HG02884 (cell line): ENCODE measurements around the gene ARFGEF3.

Experiments
- ATAC-seq: cut with Tn5 transposase; IDR thresholded peaks from one replicate; pipeline ENCODE4 v1.9.1; 2021; ENCODE audit warnings: mild to moderate bottlenecking, moderate library complexity; ENCODE audit not compliant: unreplicated experiment

The ARFGEF3 gene

DNA sequence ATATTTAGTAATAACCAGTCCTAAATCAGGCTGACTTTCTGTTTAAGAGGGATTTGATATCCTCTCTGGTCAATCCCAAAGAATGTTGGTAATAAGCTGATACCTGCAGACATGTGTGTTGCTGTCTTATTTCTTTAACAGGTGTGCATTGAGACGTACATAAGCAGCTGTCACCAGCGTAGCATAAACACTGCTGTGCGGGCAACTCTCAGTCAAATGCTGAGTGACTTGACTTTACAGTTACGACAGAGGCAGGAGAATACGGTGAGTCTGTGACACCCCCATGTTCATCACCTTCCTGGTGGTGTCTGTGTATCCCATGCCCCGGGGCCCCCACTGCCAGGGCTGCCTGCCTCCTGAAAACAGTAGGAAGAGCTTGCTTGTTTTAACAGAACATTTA lies 76.6 kb downstream of the ARFGEF3 start:
- ATAC-seq, result no peak

DNA sequence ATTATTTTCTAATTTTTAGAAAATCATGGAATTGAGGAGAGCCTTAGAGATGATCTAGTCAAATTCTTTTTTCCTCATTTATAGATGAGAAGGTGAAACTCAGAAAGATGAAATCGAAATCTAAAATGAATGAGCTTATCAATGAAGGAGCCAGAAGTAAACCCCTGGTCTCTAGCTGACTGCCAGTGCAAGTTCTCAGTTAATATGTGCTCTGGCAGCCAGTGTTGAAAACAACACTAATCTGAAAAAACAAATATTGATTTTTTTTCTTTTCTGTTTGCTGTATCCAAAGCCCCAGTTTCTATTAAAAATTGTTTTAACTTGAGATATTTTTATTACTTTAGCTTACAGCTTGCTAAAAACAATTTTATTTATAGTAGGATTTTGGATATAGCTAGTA lies 78.0 kb downstream of the ARFGEF3 start:
- ATAC-seq, result no peak

GRCh38 chr6:138240476-138241245 lies 78.9 kb downstream of the ARFGEF3 start:
- ATAC-seq, result no peak

- ATAC-seq, result no peak
Measured at GRCh38 chr6:138241381-138241780, 79.6 kb downstream of the ARFGEF3 start.

DNA sequence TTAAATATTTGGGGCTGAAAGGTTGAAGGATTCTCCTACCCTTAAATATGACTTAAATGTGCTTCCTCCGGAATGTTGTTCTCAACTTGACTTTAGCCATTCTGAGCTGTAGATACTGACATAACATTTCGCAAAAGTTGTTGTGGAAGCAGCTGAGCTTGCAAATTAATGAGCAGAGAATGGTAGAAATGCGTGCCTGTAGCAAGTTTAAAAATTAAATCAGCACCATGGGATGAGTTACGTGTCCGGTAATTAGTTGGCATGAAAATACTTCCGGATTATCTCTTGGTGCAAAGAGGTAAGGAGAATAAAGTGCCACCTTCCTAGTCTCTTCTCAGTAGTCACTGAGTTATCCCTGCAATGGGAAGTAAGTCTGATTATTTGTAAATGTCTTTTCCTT lies 80.2 kb downstream of the ARFGEF3 start:
- ATAC-seq, result no peak

GRCh38 chr6:138242987-138243592 lies 81.4 kb downstream of the ARFGEF3 start:
- ATAC-seq, result no peak

GRCh38 chr6:138245751-138246150 lies 84.0 kb downstream of the ARFGEF3 start:
- no peak for ATAC-seq

- no peak for ATAC-seq
Measured at GRCh38 chr6:138246650-138247440, 85.1 kb downstream of the ARFGEF3 start.

- no peak for ATAC-seq
Measured at GRCh38 chr6:138248011-138248410, 86.3 kb downstream of the ARFGEF3 start.

GRCh38 chr6:138248878-138249277 lies 87.1 kb downstream of the ARFGEF3 start:
- no peak for ATAC-seq

GRCh38 chr6:138250053-138250452 lies 88.3 kb downstream of the ARFGEF3 start:
- no peak for ATAC-seq

GRCh38 chr6:138250513-138251247 lies 88.9 kb downstream of the ARFGEF3 start:
- ATAC-seq, result no peak

- ATAC-seq, result no peak
Measured at GRCh38 chr6:138253731-138254130, 92.0 kb downstream of the ARFGEF3 start.

- ATAC-seq, result no peak
Measured at GRCh38 chr6:138255443-138255842, 93.7 kb downstream of the ARFGEF3 start.

DNA sequence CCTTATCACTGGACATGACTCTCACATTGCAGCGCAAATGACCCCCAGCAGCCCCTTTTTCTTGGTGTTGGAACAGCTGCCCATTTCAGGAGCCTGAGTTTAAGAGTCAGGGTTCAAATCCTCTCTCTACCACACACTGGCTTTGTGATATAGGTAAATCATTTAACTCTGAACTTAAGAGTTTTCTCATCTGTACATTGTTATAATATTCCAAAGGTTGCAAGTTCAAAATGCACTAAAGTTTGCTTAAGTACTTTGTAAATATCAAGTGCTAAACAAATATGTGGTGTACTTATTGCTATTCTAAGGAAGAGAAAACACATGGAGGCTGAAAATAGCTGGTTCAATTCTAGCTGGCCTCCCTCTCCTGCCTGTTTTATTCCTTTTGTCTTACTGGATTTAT lies 95.9 kb downstream of the ARFGEF3 start:
- ATAC-seq, result no peak

DNA sequence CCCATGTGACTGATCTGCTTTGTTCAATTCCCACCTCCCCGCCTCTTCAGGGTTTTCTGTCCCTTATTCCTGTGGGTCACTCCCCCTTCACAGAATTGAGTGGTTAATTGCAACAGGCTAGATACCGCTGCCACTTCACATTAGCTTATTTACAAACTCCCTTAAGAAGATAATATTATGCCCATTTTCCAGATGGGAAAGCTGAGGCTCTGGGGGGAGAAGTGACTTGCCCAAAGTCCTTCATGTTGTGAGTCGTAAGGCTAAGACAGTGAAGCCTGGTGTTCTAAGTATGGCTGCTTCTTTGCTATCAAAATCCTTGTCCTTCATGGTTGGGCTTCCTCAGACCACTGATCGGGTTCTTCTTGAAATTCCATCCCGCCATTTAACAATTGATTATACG lies 96.5 kb downstream of the ARFGEF3 start:
- no peak for ATAC-seq

GRCh38 chr6:138258991-138259390 lies 97.3 kb downstream of the ARFGEF3 start:
- ATAC-seq, result no peak

DNA sequence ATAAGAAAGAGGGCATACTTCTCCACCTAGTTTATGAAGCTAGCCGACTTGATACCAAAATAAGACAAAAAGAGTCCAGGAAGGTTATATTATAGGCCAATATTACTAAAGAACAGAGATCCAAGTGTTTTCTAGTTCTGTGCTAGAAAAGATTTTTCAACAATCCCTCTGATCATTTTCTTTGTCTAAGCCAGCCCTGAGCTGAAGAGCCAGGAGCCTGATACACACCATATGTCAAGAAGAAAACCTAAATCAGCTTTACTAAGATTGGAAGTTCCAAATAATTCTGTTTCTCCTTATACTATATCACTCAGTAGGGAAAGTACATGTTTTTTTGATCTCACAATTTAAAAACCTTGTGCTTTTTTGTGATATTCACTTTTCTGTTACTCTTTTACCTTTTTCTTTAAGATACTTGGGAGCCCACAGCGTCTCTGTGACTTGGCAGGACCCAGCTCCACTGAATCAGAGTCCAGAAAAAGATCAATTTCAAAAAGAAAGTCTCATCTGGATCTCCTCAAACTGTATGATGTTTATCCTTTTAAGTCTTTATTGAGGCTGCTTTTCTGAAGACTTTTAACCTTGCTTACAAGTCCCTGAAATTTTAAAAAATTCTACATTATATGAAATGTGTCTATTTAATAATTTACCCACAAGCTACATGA lies 99.5 kb downstream of the ARFGEF3 start:
- ATAC-seq, result no peak

GRCh38 chr6:138263963-138264362 lies 102.2 kb downstream of the ARFGEF3 start:
- ATAC-seq, result no peak

DNA sequence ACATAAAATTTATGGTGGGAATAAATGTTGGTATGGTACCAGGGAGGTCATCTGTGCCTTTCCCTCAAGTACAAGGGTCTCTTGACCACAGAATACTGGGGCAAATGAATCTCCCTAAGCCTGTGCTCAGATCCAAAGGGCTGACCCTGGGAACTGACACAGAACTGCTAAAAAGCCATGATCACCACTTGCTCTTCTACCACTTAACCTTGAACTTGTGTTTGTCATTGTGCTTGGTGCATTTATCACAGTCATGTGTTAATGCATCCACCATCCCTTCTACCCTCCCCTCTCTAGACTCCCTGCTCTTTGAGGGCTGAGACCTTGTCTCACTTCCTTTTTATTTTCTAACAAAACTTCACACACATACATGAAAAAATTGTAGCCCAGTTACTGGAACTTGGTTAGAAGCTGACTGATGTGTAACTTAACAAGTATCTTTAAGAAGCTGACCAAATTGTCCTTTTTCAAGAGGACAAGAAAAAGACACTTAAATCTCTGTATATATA lies 102.7 kb downstream of the ARFGEF3 start:
- ATAC-seq, result no peak
